ENCODE results near the gene ABCC8.

Gene ABCC8

DNA sequence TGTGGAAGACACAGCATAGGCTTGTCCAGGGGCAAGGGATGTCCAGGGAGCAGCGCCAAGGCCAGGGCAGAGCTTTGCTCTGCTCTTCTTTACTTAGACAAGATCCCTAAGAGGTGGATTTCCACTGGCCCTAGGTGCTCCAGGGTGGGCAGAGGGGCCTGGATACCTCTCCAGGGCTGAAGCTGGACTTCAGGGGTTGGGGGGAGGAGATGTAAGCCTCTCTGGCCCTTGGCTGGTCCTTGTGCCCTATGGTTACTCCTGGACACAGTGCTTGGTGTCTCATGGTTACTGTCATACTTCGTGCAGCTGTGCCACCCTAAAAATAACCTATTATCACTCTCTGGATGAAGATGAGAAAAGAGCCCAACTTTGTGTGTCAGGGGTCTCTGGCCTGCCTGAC is 75.3 kb downstream of the ABCC8 start:
- no peak for DNase-seq

- no peak for DNase-seq
Observed at GRCh38 chr11:17400048-17400775, 76.4 kb downstream of the ABCC8 start.

- no peak for DNase-seq
Observed at GRCh38 chr11:17399236-17399635, 77.4 kb downstream of the ABCC8 start.

DNA sequence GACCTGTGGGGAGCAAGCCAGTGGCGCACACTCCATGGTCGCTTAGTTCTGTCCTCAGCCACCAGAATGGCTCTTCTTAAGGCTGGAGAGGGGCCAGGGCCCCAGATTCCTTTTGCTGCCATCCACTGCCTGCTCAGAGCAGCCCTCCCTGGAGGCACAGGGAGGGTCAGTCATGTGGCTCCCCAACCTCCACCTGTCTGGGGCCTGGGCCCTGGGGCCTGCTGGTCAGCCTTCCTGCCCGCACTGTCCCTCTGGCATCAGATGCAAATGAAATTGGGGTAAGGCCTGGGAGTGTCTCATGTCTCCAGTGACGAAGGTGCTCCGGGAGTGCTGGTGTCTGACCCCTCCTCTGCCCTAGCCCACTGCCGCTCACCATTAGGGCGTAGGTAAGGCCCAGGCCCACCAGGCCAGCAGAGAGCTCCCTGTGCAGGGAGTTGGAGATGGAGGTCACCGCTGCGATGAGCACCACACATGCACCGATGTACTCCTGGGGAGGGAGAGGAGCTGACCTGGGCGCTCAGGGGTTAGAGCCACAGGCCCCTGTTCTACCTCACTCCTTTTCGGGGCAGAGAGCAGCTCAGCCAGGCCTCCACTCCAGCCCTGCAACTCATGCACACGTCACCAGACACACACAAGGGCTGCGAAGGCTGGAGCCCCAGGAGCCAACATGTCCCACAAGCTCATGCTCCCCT is 79.2 kb downstream of the ABCC8 start:
- no peak for DNase-seq

GRCh38 chr11:17396598-17397310 is 79.9 kb downstream of the ABCC8 start:
- DNase-seq: no peak

- DNase-seq: no peak
Observed at GRCh38 chr11:17395978-17396377, 80.7 kb downstream of the ABCC8 start.

GRCh38 chr11:17395554-17395961 is 81.1 kb downstream of the ABCC8 start:
- no peak for DNase-seq

- no peak for DNase-seq
Observed at GRCh38 chr11:17394743-17395390, 81.8 kb downstream of the ABCC8 start.

DNA sequence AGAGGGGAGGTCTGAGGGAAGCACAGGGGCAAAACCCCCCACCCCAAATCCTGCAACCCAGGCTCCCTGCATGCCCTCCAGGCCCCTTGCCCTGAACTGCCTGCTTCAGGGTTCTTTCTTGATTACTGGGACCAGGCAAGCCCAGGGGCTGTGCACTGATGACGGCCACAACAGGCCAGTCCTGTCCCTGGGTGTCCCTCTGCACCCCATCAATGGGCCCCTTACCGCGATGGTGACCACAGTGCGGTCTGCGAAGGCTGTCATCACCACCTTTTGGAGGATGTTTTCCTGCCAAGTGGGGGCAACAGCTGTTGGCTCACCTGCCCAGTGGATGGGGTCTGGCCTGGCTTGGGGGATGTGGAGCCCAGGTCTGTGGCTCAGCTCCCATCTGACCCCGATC is 83.2 kb downstream of the ABCC8 start:
- DNase-seq: no peak

- no peak for DNase-seq
Observed at GRCh38 chr11:17392872-17393271, 83.8 kb downstream of the ABCC8 start.

- no peak for DNase-seq
Observed at GRCh38 chr11:17391493-17392355, 84.9 kb downstream of the ABCC8 start.

GRCh38 chr11:17389957-17390649 is 86.5 kb downstream of the ABCC8 start:
- DNase-seq: no peak

DNA sequence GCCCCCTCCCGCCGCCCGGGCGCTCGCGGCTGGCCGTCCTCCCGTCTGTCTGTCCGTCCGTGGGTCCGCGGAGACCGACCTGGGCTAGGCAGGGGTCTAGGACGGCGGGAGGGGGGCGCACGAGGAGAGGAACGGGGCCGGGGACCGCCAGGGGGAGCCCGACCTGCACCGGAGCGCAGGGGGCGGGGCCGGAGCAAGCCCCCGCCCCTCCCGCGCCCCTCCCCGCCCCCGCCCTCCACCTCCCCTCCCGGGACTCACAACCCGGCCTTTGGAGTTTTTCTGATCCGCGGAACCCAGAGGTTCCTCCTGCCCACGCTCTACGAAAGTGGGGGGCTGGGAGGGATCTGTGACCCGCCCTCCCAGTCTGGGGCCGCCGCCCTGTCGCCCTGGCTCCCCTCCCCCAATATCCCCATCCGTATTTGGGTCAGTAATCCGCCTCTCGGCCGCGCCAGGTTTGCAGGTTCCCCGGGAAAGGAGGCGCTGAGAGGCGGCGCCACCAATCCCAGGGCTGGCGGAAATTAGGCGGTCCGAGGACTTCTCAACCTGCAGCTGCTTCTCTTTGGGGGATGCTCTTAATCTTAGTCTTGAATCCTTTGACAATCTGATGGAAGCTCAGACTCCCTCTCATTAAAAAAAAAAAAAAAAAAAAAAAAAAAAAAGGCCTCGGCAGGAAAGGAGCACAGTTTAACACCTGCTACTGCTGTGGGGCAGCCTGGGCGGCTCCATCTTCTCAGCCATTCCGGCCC is 87.3 kb downstream of the ABCC8 start:
- DNase-seq: peak; percentile 49

- DNase-seq: no peak
Observed at GRCh38 chr11:17388609-17389210, 87.9 kb downstream of the ABCC8 start, which contains the start of gene KCNJ11. KCNJ11 (minus strand) TSS chr11:17388659; CDS start chr11:17388091, 568 bp downstream.

GRCh38 chr11:17387811-17388210 is 88.8 kb downstream of the ABCC8 start:
- no peak for DNase-seq

- no peak for DNase-seq
Observed at GRCh38 chr11:17387254-17387653, 89.4 kb downstream of the ABCC8 start.

- peak; percentile 50 for DNase-seq
Observed at GRCh38 chr11:17386331-17387084, 90.1 kb downstream of the ABCC8 start.

DNA sequence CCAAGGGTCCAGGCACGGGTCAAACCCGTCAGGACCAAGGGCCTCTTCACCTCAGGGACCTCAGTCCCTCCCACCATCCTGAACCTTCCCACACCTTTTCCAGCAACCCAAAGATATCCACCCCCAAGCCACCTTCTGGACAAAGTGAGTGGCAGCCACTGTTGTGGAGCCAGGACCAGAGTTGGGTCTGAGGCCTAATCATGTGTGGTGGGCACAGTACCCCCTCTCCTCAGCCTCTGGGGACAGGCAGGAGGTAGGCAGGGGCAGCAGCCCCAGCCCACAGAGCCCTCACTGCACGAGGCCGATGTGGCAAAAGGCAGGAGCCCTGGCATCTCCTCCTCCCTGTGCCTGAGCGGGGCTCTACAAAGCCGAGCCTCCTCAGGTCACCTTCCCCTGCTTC is 90.7 kb downstream of the ABCC8 start:
- DNase-seq: no peak

DNA sequence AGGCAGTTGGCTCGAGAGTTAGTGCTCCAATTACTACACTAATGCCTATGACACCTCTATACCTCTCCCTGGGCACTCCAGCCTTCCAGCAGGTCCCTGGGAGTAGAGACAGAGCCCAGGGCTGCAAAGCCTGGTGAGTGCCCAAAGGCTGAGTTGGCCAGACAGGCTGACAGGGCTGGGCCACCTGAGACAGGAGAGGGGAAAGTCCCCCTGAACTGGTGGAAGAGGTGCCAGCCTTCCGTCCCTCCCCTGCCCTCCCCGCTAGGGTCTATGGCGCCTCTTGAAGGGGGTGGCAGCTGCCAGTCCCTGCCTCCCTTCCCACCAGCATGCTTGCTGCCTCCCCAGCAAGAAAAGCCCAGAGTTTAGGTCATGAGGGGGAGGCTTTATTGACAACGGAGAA is 91.2 kb downstream of the ABCC8 start:
- no peak for DNase-seq

Data from EL (cell line).